GM13977 (cell line): Measurements from ENCODE around the gene GTF3C1.
"Not testable (repeated sequence)": the region's sequence is repeated elsewhere in the genome, so short reads cannot be mapped to it uniquely, and the experiment has no call there.

ENCODE experiments used
- DNase-seq: peaks from one replicate; pipeline ENCODE4 v3.0.0; 2012; ENCODE audit warnings: low spot score
- in situ Hi-C: fragments of 300-500 bp; cut with MboI; formaldehyde crosslinking; loops from one replicate; pipeline ENCODE4 v1.12.0; 2022; ENCODE audit warnings: low sequenced_read_pairs, low pct_unique_long_range_greater_than_20kb, mixed read lengths, inconsistent platforms; ENCODE audit not compliant: unreplicated experiment
- TF ChIP-seq, protein P1 (sequence below): IDR thresholded peaks from 2 replicates; pipeline ENCODE4 v1.5.1; 2012; ENCODE audit warnings: mild to moderate bottlenecking, control low read depth; ENCODE audit not compliant: insufficient read depth; ENCODE audit errors: extremely low read depth, missing control alignments

GTF3C1 gene

DNA sequence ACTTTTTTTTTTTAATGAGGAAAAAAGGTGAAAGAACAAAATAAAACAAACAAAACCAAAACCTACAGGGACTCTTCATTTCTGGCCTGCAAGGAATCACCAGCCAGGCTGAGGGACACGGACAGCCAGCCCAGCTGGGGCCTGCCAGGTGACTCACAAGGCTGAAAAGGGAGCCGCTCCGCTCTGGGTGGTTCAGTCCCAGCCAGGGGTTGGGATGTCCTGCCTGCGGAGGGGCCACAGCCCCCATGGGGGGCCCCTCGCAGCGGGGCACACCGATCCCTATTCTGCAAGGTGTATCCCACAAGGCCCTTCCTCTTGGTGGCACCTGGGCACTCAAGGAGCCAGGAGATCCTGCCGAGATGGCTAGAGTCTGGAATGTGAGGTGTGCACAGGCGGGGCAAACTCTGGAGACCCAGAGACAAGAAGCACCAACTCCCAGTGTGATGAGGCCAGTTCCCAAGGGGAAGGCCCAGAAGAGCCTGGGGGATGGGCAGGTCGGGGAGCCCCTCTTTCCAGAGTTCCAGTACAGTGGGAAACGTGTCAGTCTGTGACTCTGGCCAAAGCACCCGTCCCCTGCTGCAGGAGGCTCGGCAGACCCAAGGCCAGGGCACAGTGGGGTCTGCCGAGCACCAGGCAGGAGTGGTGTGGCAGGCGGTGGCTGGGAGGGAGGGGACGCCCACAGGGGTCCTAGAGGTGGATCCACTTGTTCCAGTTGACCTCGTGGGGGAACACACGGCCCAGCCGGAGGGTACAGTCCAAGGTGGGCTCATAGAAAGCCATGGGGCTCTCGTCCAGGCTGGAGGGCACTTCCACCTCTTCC, 88.8 kb downstream of the GTF3C1 start:
- TF ChIP-seq, protein P1, sequence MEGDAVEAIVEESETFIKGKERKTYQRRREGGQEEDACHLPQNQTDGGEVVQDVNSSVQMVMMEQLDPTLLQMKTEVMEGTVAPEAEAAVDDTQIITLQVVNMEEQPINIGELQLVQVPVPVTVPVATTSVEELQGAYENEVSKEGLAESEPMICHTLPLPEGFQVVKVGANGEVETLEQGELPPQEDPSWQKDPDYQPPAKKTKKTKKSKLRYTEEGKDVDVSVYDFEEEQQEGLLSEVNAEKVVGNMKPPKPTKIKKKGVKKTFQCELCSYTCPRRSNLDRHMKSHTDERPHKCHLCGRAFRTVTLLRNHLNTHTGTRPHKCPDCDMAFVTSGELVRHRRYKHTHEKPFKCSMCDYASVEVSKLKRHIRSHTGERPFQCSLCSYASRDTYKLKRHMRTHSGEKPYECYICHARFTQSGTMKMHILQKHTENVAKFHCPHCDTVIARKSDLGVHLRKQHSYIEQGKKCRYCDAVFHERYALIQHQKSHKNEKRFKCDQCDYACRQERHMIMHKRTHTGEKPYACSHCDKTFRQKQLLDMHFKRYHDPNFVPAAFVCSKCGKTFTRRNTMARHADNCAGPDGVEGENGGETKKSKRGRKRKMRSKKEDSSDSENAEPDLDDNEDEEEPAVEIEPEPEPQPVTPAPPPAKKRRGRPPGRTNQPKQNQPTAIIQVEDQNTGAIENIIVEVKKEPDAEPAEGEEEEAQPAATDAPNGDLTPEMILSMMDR, result no peak
- DNase-seq, result no peak
- in situ Hi-C loops, result loop anchor here (25.0 kb wide), 1 partner anchor 1624 kb away; no protein-coding TSS in a partner anchor

DNA sequence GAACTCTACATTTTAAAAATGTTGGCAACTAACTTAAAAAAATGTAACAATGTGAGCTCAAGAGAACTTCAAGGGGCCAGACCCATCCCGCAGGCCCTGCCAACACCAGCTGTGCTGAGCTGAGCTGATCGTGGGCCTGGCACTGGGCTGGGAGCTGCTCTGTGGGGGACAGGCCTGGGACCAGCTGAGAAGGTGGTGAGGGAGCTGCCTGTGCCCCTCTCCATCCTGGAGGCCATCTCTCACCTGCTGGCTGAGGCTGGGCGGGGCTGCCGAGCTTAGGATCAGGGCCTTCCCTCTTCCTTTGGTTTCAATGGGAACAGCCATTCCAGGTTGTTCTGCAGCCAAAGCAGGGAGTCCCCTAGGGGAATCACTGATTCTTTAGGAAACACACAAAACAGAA, 89.5 kb downstream of the GTF3C1 start:
- in situ Hi-C loops, result loop anchor here (25.0 kb wide), 1 partner anchor 1623 kb away; no protein-coding TSS in a partner anchor
- TF ChIP-seq, protein P1, result no peak

DNA sequence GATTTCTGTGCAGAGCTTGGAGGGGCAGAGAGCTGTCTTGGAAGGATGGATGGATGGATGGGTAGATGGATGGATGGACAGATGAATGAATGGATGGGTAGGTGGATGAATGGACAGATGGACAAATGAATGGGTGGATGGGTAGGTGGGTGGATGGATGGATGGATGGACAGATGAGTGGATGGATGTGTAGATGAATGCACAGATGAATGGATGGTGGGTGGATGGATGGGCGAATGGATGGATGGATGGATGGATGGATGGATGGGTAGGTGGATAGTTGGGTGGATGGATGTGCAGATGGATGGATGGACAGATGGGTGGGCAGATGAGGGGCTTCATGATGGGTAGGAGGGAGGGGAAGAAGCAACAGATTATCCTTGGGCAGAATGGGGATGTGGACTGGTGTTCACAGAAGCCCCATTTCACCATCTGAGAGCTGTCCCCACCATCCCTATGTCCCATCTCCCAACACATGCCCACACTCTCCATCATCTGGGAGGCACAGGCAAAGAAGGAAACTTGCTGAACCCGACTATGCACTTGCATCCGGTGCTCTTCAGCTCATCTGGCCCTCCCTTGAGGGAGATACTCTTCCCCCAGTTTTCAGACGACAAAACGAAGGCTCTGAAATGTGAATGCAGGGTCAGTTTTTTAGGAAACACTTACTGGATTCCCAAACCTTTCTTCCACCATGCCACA, 90.6 kb downstream of the GTF3C1 start:
- no peak for DNase-seq
- in situ Hi-C loops, result loop anchor here (10.0 to 25.0 kb wide), 2 partner anchors 284 to 1622 kb away; no protein-coding TSS in a partner anchor
- TF ChIP-seq, protein P1, result no peak

More for the DNA sequence above, 89.5 kb downstream of the GTF3C1 start:
- no peak for DNase-seq

DNA sequence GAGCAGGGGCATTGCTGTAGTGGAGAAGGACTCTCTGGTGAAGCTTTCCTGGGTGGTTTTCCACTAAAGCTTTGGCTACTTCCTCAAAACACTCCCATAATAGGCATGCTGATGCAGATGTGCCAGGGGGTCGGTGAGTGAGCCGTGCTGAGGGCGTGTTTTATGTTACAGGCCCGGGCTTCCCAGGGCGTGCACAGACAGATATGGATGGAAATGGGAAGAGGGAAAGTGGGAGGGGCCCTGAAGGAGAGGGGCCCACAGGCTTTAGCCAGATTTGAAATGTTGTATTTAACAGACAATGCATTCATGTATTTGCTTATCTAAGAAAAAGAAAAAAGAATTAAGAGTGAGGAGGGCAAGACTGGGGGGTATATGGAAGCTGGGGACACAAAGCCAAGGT, 91.5 kb downstream of the GTF3C1 start:
- TF ChIP-seq, protein P1, result no peak
- no peak for DNase-seq
- in situ Hi-C loops, result loop anchor here (10.0 to 25.0 kb wide), 2 partner anchors 283 to 1621 kb away; no protein-coding TSS in a partner anchor

DNA sequence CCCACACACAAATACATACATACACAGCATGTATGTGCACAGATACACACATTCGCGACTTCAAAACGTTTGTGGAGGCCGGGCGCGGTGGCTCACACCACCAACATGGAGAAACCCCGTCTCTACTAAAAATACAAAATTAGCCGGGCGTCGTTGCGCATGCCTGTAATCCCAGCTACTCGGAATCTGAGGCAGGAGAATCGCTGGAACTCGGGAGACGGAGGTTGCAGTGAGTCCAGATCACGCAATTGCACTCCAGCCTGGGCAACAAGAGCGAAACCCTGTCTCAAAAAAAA, 92.2 kb downstream of the GTF3C1 start:
- in situ Hi-C loops, result loop anchor here (10.0 to 25.0 kb wide), 2 partner anchors 283 to 1620 kb away; no protein-coding TSS in a partner anchor

DNA sequence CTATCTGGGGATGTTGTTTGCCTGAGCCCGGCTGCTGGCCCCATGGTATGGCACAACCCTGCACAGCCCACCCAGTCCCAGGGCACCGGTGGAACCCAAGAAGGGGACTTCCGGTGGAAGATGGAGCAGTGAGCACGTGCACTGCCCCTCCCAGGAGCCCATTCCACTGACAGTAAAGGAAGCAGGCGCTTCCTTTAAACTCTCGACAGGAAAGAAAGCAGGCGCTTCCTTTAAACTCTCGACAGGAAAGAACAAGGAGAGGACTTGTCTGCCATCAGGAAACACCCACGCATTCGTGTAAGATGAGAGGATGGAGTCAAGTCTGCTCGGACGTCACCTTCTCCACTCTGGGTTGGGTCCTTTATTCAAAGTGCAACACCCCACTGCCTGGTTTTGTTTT, 94.0 kb downstream of the GTF3C1 start:
- TF ChIP-seq, protein P1, result no peak
- DNase-seq, result no peak
- in situ Hi-C loops, result loop anchor here (10.0 to 25.0 kb wide), 2 partner anchors 281 to 1618 kb away; no protein-coding TSS in a partner anchor

More for the DNA sequence above, 92.2 kb downstream of the GTF3C1 start:
- not testable (repeated sequence) for DNase-seq

DNA sequence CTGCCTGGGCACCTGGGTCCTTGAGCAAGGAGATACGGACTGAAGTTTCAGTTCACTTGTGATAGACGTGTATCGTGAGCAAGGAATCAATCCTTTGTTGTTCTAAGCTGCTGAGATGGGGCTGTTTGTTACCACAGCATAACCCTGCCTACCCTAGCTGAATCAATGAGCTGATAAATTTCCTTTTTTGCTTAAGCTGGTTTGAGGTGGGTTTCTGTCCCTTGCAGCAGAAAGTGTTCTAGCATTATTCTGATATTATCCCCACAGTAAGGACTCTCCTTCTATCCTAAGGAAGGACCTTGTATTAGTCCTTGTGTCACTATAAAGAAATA, 96.3 kb downstream of the GTF3C1 start:
- DNase-seq, result no peak
- TF ChIP-seq, protein P1, result no peak
- in situ Hi-C loops, result loop anchor here (10.0 to 25.0 kb wide), 2 partner anchors 279 to 1616 kb away; no protein-coding TSS in a partner anchor
